B cell (primary cell): ENCODE data around the gene ASXL2. TPM values are rescaled to one million over a fixed set of nuclear protein-coding genes. Genes with fewer than 3 reads are reported as not detected.
A peak's percentile ranks its signal among the peaks of the same experiment; 100 is the strongest.

ENCODE experiments used
- ATAC-seq: fragments of 200-7000 bp; cut with Tn5 transposase; one replicate; pipeline ENCODE4 v1.10.0; 2021; ENCODE audit warnings: low read depth, mild to moderate bottlenecking, moderate number of reproducible peaks, moderate library complexity
- CTCF ChIA-PET: fragments of 350-600 bp; sonication (Branson Sonifier 250); formaldehyde crosslinking; loops from one replicate; lab custom pipeline; 2021; ENCODE audit warnings: antibody characterized with exemption, inconsistent platforms; lab: Charles Lee
- POLR2A ChIA-PET: fragments of 350-600 bp; sonication (Branson Sonifier 250); formaldehyde crosslinking; loops from one replicate; lab custom pipeline; 2021; ENCODE audit warnings: antibody characterized with exemption; lab: Charles Lee
- DNase-seq: peaks from one replicate; pipeline ENCODE4 v3.0.0; 2013
- H2AFZ ChIP-seq: 2 replicates; pipeline ENCODE4 v1.6.1; 2012; ENCODE audit warnings: mild to moderate bottlenecking, low read depth, low read length; ENCODE audit not compliant: insufficient read depth, poor library complexity, severe bottlenecking
- H3K27ac ChIP-seq, 2 donors: 1 replicate in 1 of 2; 2 replicates in 1 of 2; pipeline ENCODE4 v1.5.1; 2012 to 2013; ENCODE audit warnings: low read length in 2 of 2, mild to moderate bottlenecking in 2 of 2, moderate library complexity in 1 of 2
- H3K27me3 ChIP-seq, 4 experiments: fragments of 200-600 bp in 1 of 4; sonication (generic) in 1 of 4; replicated peaks in 1 of 4; 1 replicate in 2 of 4; 2 replicates in 2 of 4; pipeline versions ENCODE4 v1.6.1 to v1.7.0; 2013 to 2016; ENCODE audit warnings: low read length in 3 of 4, mild to moderate bottlenecking in 2 of 4, mixed read lengths in 1 of 4, moderate library complexity in 1 of 4; ENCODE audit not compliant: insufficient read depth in 4 of 4, control insufficient read depth in 3 of 4; ENCODE audit errors: control extremely low read depth in 1 of 4
- H3K36me3 ChIP-seq, 2 experiments: replicated peaks in 1 of 2; 1 replicate in 1 of 2; 2 replicates in 1 of 2; pipeline versions ENCODE4 v1.6.1 to v1.7.1; 2013; ENCODE audit warnings: low read length in 1 of 2; ENCODE audit not compliant: insufficient read depth in 2 of 2, control insufficient read depth in 1 of 2; ENCODE audit errors: control extremely low read depth in 1 of 2, extremely low read depth in 1 of 2
- H3K4me1 ChIP-seq, 2 donors: fragments of 200-600 bp in 1 of 2; sonication (generic) in 1 of 2; 1 replicate in 1 of 2; 2 replicates in 1 of 2; pipeline versions ENCODE4 v1.5.1 to v1.6.1; 2013 to 2017; ENCODE audit warnings: low read length in 2 of 2; ENCODE audit not compliant: control insufficient read depth in 2 of 2, insufficient read depth in 2 of 2
- H3K4me2 ChIP-seq: replicated peaks from 2 replicates; pipeline ENCODE3; 2012; ENCODE audit warnings: mild to moderate bottlenecking, low read depth, low read length; ENCODE audit not compliant: poor library complexity, severe bottlenecking
- H3K4me3 ChIP-seq, 5 experiments: fragments of 200-600 bp in 1 of 5; sonication (generic) in 1 of 5; 1 replicate in 3 of 5; 2 replicates in 2 of 5; pipeline versions ENCODE4 v1.5.1 to v1.7.0; 2011 to 2016; ENCODE audit warnings: low read length in 4 of 5, mild to moderate bottlenecking in 4 of 5, low read depth in 2 of 5, control low read depth in 1 of 5, moderate library complexity in 1 of 5; ENCODE audit not compliant: insufficient read depth in 1 of 5; ENCODE audit errors: control extremely low read depth in 1 of 5, extremely low read depth in 1 of 5
- H3K79me2 ChIP-seq: fragments of 200-600 bp; sonication (generic); one replicate; pipeline ENCODE4 v1.6.0; 2016; ENCODE audit warnings: low read length; ENCODE audit not compliant: control insufficient read depth, insufficient read depth
- H3K9ac ChIP-seq: fragments of 200-600 bp; sonication (generic); 2 replicates; pipeline ENCODE4 v1.6.1; 2017; ENCODE audit warnings: mild to moderate bottlenecking, low read length, moderate library complexity
- H3K9me3 ChIP-seq, 3 donors: one replicate each; pipeline versions ENCODE4 v1.6.1 to v1.7.1; 2013; ENCODE audit warnings: low read length in 2 of 3; ENCODE audit not compliant: control insufficient read depth in 2 of 3, insufficient read depth in 1 of 3; ENCODE audit errors: control extremely low read depth in 1 of 3
- H4K20me1 ChIP-seq: 2 replicates; pipeline ENCODE4 v1.6.0; 2012; ENCODE audit warnings: mild to moderate bottlenecking, low read length; ENCODE audit not compliant: insufficient read depth, control insufficient read depth, poor library complexity, severe bottlenecking
- H3K27ac Mint-ChIP-seq: one replicate; pipeline ENCODE4 v1.8.0; 2021; ENCODE audit warnings: mixed read lengths
- H3K27me3 Mint-ChIP-seq: one replicate; pipeline ENCODE4 v1.8.0; 2021; ENCODE audit warnings: mixed read lengths
- H3K4me1 Mint-ChIP-seq: one replicate; pipeline ENCODE4 v1.8.0; 2021; ENCODE audit warnings: mixed read lengths
- H3K4me3 Mint-ChIP-seq: one replicate; pipeline ENCODE4 v1.8.0; 2021; ENCODE audit warnings: mixed read lengths
- H3K9me3 Mint-ChIP-seq: one replicate; pipeline ENCODE4 v1.8.0; 2022; ENCODE audit warnings: mixed read lengths; ENCODE audit not compliant: insufficient read depth
- CTCF ChIP-seq: fragments of 200-600 bp; IDR thresholded peaks from one replicate; pipeline ENCODE4 v1.8.0; 2022; ENCODE audit warnings: antibody characterized with exemption, mild to moderate bottlenecking
- EZH2 ChIP-seq: IDR thresholded peaks from 2 replicates; pipeline ENCODE4 v1.6.1; 2012; ENCODE audit warnings: borderline replicate concordance, low read depth, mild to moderate bottlenecking, moderate library complexity, low read length; ENCODE audit not compliant: insufficient read depth, poor library complexity, severe bottlenecking
- WGBS: methylation state at CpG from one replicate; pipeline ENCODE4 v1.1.5; 2013; ENCODE audit warnings: missing lambda C conversion rate; ENCODE audit not compliant: insufficient coverage; 5-methylcytosine and 5-hydroxymethylcytosine counted together
- intact Hi-C: fragments of 100-400 bp; cut with micrococcal nuclease; formaldehyde crosslinking; loops from one replicate; pipeline ENCODE4 v1.10.0; 2022
- polyA plus RNA-seq: library from polyadenylated mRNA; depleted of rRNA; stranded (reverse); fragments of >200 nt; gene quantifications from 2 replicates; pipeline ENCODE4 v1.2.3, GENCODE V29; 2012
- total RNA-seq, 2 donors: library from RNA; stranded (reverse); fragments of 120-200 nt in 1 of 2; gene quantifications; 1 replicate in 1 of 2; 2 replicates in 1 of 2; pipeline versions ENCODE4 v1.2.3 to v1.2.4, GENCODE V29; 2013 to 2022

ASXL2 gene
- total and polyA plus RNA-seq, 2 donors (not counting 1 experiment from before 2014, with no cell fraction given) = 7.6 to 55.0 TPM

- Mint-ChIP-seq H3K4me3 (peak overlapping the region; percentile 98), H3K27ac (peak overlapping the region; percentile 99), H3K27me3 (no peaks in the 10 kb centered on the region), H3K9me3 (no peaks in the 10 kb centered on the region), H3K4me1 (peaks cover 37% of the 10 kb centered on the region)
- H3K27ac ChIP-seq = peak overlapping the region; percentile 91 to 94
- peak; percentile 80 for DNase-seq
- H3K9ac ChIP-seq = peak overlapping the region; percentile 89
- ATAC-seq = peak; percentile 31
- no peaks in the 10 kb centered on the region for H3K9me3 ChIP-seq
- intact Hi-C loops = loop anchor here (1.0 to 5.0 kb wide), 7 partner anchors 25 to 1937 kb away; partner anchors contain the start of genes CENPA, KHK, KIF3C and UBXN2A
- peaks cover 13 to 14% of the 10 kb centered on the region in 2 donors for H3K4me1 ChIP-seq
- POLR2A ChIA-PET = interaction anchor here (0.9 to 1.3 kb wide), 3 partner anchors 156 to 583 kb away, joined by 3 read pairs; partner anchors contain the start of gene RAB10
- peak overlapping the region; percentile 82 for H3K4me2 ChIP-seq
- peaks cover 47% of the 10 kb centered on the region for H3K79me2 ChIP-seq
- CTCF ChIA-PET = interaction anchor here (1.2 to 1.8 kb wide), 3 partner anchors 10 to 26 kb away, joined by 4 to 16 read pairs (median 6); no protein-coding TSS in a partner anchor
- H4K20me1 ChIP-seq = peaks cover 22% of the 10 kb centered on the region
- WGBS = under 1% methylated on average over 63 of the region's 64 CpGs
- no peaks in the 10 kb centered on the region for H3K27me3 ChIP-seq
- TF ChIP-seq EZH2 (no peak), CTCF (no peak)
- peak overlapping the region; percentile 85 for H2AFZ ChIP-seq
- peak overlapping the region; percentile 87 to 97 (median 97) for H3K4me3 ChIP-seq
- peaks cover 0 to 4% of the 10 kb centered on the region in 2 experiments for H3K36me3 ChIP-seq
These were observed 591 bp downstream of the ASXL2 start for GRCh38 chr2:25877431-25878360.
